Activated CD8-positive, alpha-beta memory T cell treated with anti-CD3 and anti-CD28 coated beads, Interleukin-2, amount 50 U/mL, for 48 hours (primary cell): ENCODE data around the gene MDFI.
A peak's percentile ranks its signal among the peaks of the same experiment; 100 is the strongest.
"Not testable (repeated sequence)": the region's sequence is repeated elsewhere in the genome, so short reads cannot be mapped to it uniquely, and the experiment has no call there.

Source experiments
- DNase-seq: peaks from one replicate; pipeline ENCODE4 v3.0.0-alpha.2; 2020

MDFI gene

GRCh38 chr6:41602864-41603608 is 35.2 kb upstream of the MDFI start:
- DNase-seq, result peak; percentile 85

GRCh38 chr6:41604006-41604405 is 34.3 kb upstream of the MDFI start:
- no peak for DNase-seq

GRCh38 chr6:41605649-41606048 is 32.6 kb upstream of the MDFI start:
- no peak for DNase-seq

GRCh38 chr6:41607036-41607435 is 31.2 kb upstream of the MDFI start:
- DNase-seq, result no peak

- no peak for DNase-seq
Measured at GRCh38 chr6:41607736-41608135, 30.5 kb upstream of the MDFI start.

GRCh38 chr6:41608443-41609151 is 29.7 kb upstream of the MDFI start:
- DNase-seq, result no peak

GRCh38 chr6:41614715-41615114 is 23.6 kb upstream of the MDFI start:
- no peak for DNase-seq

- DNase-seq, result no peak
Measured at GRCh38 chr6:41615311-41615710, 23.0 kb upstream of the MDFI start.

GRCh38 chr6:41618598-41618997 is 19.7 kb upstream of the MDFI start:
- DNase-seq, result no peak

GRCh38 chr6:41619193-41619592 is 19.1 kb upstream of the MDFI start:
- DNase-seq, result not testable (repeated sequence)

- no peak for DNase-seq
Measured at GRCh38 chr6:41621367-41621766, 16.9 kb upstream of the MDFI start.

- no peak for DNase-seq
Measured at GRCh38 chr6:41621802-41622201, 16.5 kb upstream of the MDFI start.

- DNase-seq, result no peak
Measured at GRCh38 chr6:41622206-41622988, 15.9 kb upstream of the MDFI start.

- DNase-seq, result no peak
Measured at GRCh38 chr6:41623330-41623729, 14.9 kb upstream of the MDFI start.

GRCh38 chr6:41624621-41625380 is 13.5 kb upstream of the MDFI start:
- DNase-seq, result no peak

- no peak for DNase-seq
Measured at GRCh38 chr6:41625442-41625841, 12.8 kb upstream of the MDFI start.

GRCh38 chr6:41626022-41626421 is 12.2 kb upstream of the MDFI start:
- no peak for DNase-seq

GRCh38 chr6:41626917-41627316 is 11.4 kb upstream of the MDFI start:
- DNase-seq, result no peak

GRCh38 chr6:41629128-41629527 is 9.1 kb upstream of the MDFI start:
- DNase-seq, result no peak

GRCh38 chr6:41630069-41630468 is 8.2 kb upstream of the MDFI start:
- no peak for DNase-seq

- no peak for DNase-seq
Measured at GRCh38 chr6:41630946-41631345, 7.3 kb upstream of the MDFI start.

GRCh38 chr6:41633056-41633634 is 5.1 kb upstream of the MDFI start:
- no peak for DNase-seq

- DNase-seq, result no peak
Measured at GRCh38 chr6:41634657-41635056, 3.6 kb upstream of the MDFI start.
